Neutrophil (primary cell): ENCODE measurements around the gene LMO7.

Experiments used
- H3K27ac ChIP-seq: fragments of 200-600 bp; sonication (generic); 2 replicates; pipeline ENCODE4 v1.5.1; 2016; ENCODE audit warnings: mild to moderate bottlenecking, moderate library complexity
- H3K27me3 ChIP-seq: fragments of 200-600 bp; sonication (generic); 2 replicates; pipeline ENCODE4 v1.6.0; 2016; ENCODE audit warnings: mild to moderate bottlenecking
- H3K36me3 ChIP-seq: fragments of 200-600 bp; sonication (generic); 2 replicates; pipeline ENCODE4 v1.5.1; 2017
- H3K4me1 ChIP-seq, 2 experiments: fragments of 200-600 bp in 1 of 2; sonication (generic) in 1 of 2; 1 replicate in 1 of 2; 2 replicates in 1 of 2; pipeline versions ENCODE4 v1.5.1 to v1.6.1; 2013 to 2016; ENCODE audit warnings: low read depth in 1 of 2, low read length in 1 of 2, mild to moderate bottlenecking in 1 of 2, moderate library complexity in 1 of 2; ENCODE audit not compliant: control insufficient read depth in 1 of 2, insufficient read depth in 1 of 2
- H3K4me3 ChIP-seq, 2 experiments: fragments of 200-600 bp in 1 of 2; sonication (generic) in 1 of 2; 1 replicate in 1 of 2; 2 replicates in 1 of 2; pipeline ENCODE4 v1.5.1; 2013 to 2016; ENCODE audit warnings: low read depth in 1 of 2, low read length in 1 of 2, mild to moderate bottlenecking in 1 of 2, moderate library complexity in 1 of 2
- H3K9me3 ChIP-seq: fragments of 200-600 bp; sonication (generic); 2 replicates; pipeline ENCODE4 v1.5.1; 2016
- TF ChIP-seq, protein P1 (sequence below): fragments of 200-600 bp; sonication (generic); IDR thresholded peaks from 2 replicates; pipeline ENCODE4 v1.5.1; 2016; ENCODE audit warnings: antibody characterized with exemption

The LMO7 gene

DNA sequence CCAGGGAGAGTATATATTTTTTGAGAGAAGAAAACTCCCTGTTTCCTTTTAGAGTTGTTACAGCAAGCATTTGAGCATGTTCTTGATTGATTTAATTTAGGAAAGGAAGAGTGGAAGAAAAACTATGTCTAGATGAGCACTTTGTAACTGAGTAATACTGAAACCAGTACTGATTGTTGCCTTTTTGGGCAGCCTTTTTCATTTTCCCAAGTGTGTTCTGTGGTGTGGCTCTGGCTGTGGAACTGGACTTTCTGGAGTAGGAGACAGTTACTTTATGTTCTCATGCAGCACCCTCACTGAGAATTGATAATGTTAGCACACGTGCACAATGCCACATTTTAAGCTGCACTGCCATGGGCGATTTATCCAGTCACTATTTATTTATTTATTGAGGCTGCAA lies 211.5 kb downstream of the LMO7 start:
- Histone ChIP-seq H3K4me1 (no peaks in the 10 kb centered on the region), H3K27me3 (no peaks in the 10 kb centered on the region), H3K36me3 (no peaks in the 10 kb centered on the region), H3K4me3 (no peak overlapping the region), H3K27ac (no peak overlapping the region), H3K9me3 (no peaks in the 10 kb centered on the region)
- TF ChIP-seq, protein P1, sequence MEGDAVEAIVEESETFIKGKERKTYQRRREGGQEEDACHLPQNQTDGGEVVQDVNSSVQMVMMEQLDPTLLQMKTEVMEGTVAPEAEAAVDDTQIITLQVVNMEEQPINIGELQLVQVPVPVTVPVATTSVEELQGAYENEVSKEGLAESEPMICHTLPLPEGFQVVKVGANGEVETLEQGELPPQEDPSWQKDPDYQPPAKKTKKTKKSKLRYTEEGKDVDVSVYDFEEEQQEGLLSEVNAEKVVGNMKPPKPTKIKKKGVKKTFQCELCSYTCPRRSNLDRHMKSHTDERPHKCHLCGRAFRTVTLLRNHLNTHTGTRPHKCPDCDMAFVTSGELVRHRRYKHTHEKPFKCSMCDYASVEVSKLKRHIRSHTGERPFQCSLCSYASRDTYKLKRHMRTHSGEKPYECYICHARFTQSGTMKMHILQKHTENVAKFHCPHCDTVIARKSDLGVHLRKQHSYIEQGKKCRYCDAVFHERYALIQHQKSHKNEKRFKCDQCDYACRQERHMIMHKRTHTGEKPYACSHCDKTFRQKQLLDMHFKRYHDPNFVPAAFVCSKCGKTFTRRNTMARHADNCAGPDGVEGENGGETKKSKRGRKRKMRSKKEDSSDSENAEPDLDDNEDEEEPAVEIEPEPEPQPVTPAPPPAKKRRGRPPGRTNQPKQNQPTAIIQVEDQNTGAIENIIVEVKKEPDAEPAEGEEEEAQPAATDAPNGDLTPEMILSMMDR = no peak

DNA sequence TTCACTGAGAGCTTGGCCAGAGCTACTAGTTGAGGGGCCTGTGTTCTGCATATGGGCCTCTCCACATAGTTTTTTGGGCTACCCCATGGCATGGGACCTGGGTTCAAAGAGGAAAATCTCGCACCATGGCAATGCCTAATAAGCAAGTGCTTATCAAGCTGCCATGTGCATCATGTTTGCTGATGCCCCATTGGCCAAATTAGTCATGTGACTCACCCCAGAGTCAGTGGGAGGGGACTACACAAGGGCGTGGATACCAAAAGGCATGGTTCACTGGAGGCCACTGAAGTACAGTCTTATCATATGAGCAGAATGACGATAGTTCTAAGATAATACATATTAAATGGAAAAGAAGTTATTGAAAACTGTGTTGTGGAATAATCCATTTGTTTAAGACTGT lies 214.8 kb downstream of the LMO7 start:
- Histone ChIP-seq H3K9me3 (no peaks in the 10 kb centered on the region), H3K4me1 (no peaks in the 10 kb centered on the region), H3K27me3 (no peaks in the 10 kb centered on the region), H3K36me3 (no peaks in the 10 kb centered on the region), H3K4me3 (no peak overlapping the region), H3K27ac (no peak overlapping the region)
- TF ChIP-seq, protein P1 = no peak

GRCh38 chr13:75855216-75855615 lies 219.1 kb downstream of the LMO7 start:
- H3K36me3 ChIP-seq = no peaks in the 10 kb centered on the region

DNA sequence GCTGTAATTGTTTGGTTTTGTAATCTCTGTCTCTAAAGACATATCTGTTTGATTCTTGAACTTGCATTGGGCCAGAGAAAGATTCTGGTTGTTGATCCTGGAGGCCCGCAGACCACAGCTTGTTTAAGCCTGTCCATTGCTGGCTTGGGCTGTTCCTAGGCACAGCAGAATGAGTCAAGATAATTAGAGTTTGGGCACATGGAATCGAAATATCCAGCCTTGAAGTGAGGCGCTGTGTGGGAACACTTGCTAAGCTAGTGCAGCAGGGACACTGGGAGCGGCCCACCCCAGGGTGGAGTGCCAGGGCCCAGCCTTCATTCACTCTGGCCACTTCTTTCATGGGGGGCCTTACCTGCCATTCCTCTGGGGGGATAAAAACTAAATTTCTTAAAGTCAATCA lies 219.7 kb downstream of the LMO7 start:
- Histone ChIP-seq H3K36me3 (no peaks in the 10 kb centered on the region), H3K27ac (no peak overlapping the region), H3K27me3 (no peaks in the 10 kb centered on the region), H3K4me3 (no peak overlapping the region), H3K9me3 (no peaks in the 10 kb centered on the region), H3K4me1 (no peaks in the 10 kb centered on the region)
- TF ChIP-seq, protein P1 = no peak

More at GRCh38 chr13:75855216-75855615, 219.1 kb downstream of the LMO7 start:
- H3K4me1 ChIP-seq = no peaks in the 10 kb centered on the region
- H3K27ac ChIP-seq = no peak overlapping the region
- no peaks in the 10 kb centered on the region for H3K9me3 ChIP-seq
- TF ChIP-seq, protein P1 = no peak
- no peaks in the 10 kb centered on the region for H3K27me3 ChIP-seq
- H3K4me3 ChIP-seq = no peak overlapping the region

GRCh38 chr13:75857291-75857690 lies 221.2 kb downstream of the LMO7 start:
- Histone ChIP-seq H3K36me3 (no peaks in the 10 kb centered on the region), H3K4me1 (no peaks in the 10 kb centered on the region), H3K9me3 (no peaks in the 10 kb centered on the region), H3K27me3 (no peaks in the 10 kb centered on the region), H3K27ac (no peak overlapping the region), H3K4me3 (no peak overlapping the region)
- TF ChIP-seq, protein P1 = no peak

DNA sequence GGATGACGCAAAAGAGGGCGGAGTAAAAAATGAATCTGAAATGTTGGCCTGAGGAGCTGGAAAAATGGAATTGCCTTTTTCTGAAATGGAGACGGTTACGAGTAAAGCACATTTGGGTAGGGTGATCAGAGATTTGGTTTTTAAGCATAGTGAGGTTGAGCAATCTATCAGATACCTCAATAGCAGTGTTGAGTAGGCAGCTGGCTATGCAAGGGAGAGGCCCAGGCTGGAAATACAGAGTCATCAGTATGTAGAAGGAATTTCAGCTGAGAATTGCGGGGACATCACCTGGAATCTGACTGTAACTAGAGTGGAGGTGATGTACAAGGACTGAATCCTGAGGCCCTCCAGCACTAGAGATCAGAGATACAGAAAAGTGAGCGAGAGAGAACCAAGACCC lies 224.8 kb downstream of the LMO7 start:
- Histone ChIP-seq H3K9me3 (no peaks in the 10 kb centered on the region), H3K4me1 (no peaks in the 10 kb centered on the region), H3K4me3 (no peak overlapping the region), H3K27ac (no peak overlapping the region), H3K27me3 (no peaks in the 10 kb centered on the region), H3K36me3 (no peaks in the 10 kb centered on the region)
- TF ChIP-seq, protein P1 = no peak
